Endothelial cell (in vitro differentiated cells): ENCODE data around the gene PANK3. TPM values are rescaled to one million over a fixed set of nuclear protein-coding genes. Genes with fewer than 3 reads are reported as not detected.

Source experiments
- DNase-seq: peaks from one replicate; pipeline ENCODE4 v3.0.0; 2021; ENCODE audit warnings: low spot score
- H3K27ac Mint-ChIP-seq: one replicate; pipeline ENCODE4 v1.8.0; 2021; ENCODE audit warnings: mixed read lengths, inconsistent platforms; ENCODE audit not compliant: unreplicated experiment
- H3K27me3 Mint-ChIP-seq: one replicate; pipeline ENCODE4 v1.8.0; 2021; ENCODE audit warnings: mild to moderate bottlenecking, moderate library complexity, mixed read lengths, inconsistent platforms; ENCODE audit not compliant: unreplicated experiment
- H3K36me3 Mint-ChIP-seq: one replicate; pipeline ENCODE4 v1.8.0; 2021; ENCODE audit warnings: mild to moderate bottlenecking, low read depth, mixed read lengths, inconsistent platforms; ENCODE audit not compliant: unreplicated experiment
- H3K4me1 Mint-ChIP-seq: one replicate; pipeline ENCODE4 v1.8.0; 2021; ENCODE audit warnings: mild to moderate bottlenecking, mixed read lengths, inconsistent platforms; ENCODE audit not compliant: unreplicated experiment
- H3K4me3 Mint-ChIP-seq: one replicate; pipeline ENCODE4 v1.8.0; 2021; ENCODE audit warnings: mild to moderate bottlenecking, mixed read lengths, inconsistent platforms; ENCODE audit not compliant: unreplicated experiment
- H3K9me3 Mint-ChIP-seq: one replicate; pipeline ENCODE4 v1.8.0; 2021; ENCODE audit warnings: mixed read lengths, inconsistent platforms; ENCODE audit not compliant: unreplicated experiment
- microRNA-seq: library from miRNA; unstranded; fragments of <30 nt; microRNA quantifications from one replicate; pipeline ENCODE4, GENCODE V29; 2020; ENCODE audit not compliant: unreplicated experiment
- total RNA-seq: library from RNA; stranded (reverse); fragmentation: NEBNext Ultra II Directional; extraction: Animal tissue kit (Norgen Biotek cat#: 25700); gene quantifications from one replicate; pipeline ENCODE4 v1.2.1, GENCODE V29; 2021; ENCODE audit not compliant: unreplicated experiment
- TF ChIP-seq, protein P1 (sequence below): fragments of 200-600 bp; sonication (generic); IDR thresholded peaks from one replicate; pipeline ENCODE4 v1.5.0; 2021; ENCODE audit warnings: antibody characterized with exemption; ENCODE audit not compliant: unreplicated experiment

The PANK3 gene
- total RNA-seq, 1 donor from 2014 or later: 103 TPM

DNA sequence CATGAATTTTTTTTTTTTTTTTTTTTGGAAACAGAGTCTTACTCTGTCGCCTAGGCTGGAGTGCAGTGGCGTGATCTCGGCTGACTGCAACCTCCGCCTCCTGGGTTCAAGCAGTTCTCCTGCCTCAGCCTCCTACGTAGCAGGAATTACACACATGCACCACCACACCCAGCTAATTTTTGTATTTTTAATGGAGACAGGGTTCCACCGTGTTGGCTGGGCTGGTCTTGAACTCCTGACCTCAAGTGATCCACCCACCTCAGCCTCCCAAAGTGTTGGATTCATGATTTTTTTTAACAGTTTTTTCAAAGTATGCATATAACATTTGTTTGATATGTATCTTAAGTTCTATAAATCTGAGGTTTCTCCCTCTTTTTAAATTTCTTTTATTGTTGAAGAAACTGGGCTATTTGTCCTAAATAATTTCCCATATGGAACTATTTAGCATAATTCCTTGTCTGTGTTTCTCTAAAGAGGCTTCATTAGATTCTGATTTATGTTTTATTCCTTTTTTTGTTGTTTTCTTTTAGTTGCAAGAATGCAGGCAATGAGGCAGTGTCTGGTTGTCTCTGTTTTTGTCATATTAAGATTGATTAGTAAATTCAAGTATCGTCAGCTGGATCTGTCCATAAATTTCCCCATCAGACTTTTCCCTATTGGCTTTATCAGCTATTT is 76.5 kb downstream of the PANK3 start:
- Mint-ChIP-seq H3K27me3 (no peaks in the 10 kb centered on the region), H3K4me3 (peak overlapping the region; percentile 11), H3K4me1 (no peaks in the 10 kb centered on the region), H3K36me3 (peaks cover 20% of the 10 kb centered on the region), H3K9me3 (no peaks in the 10 kb centered on the region), H3K27ac (no peak overlapping the region)
- no peak for DNase-seq
- TF ChIP-seq, protein P1, sequence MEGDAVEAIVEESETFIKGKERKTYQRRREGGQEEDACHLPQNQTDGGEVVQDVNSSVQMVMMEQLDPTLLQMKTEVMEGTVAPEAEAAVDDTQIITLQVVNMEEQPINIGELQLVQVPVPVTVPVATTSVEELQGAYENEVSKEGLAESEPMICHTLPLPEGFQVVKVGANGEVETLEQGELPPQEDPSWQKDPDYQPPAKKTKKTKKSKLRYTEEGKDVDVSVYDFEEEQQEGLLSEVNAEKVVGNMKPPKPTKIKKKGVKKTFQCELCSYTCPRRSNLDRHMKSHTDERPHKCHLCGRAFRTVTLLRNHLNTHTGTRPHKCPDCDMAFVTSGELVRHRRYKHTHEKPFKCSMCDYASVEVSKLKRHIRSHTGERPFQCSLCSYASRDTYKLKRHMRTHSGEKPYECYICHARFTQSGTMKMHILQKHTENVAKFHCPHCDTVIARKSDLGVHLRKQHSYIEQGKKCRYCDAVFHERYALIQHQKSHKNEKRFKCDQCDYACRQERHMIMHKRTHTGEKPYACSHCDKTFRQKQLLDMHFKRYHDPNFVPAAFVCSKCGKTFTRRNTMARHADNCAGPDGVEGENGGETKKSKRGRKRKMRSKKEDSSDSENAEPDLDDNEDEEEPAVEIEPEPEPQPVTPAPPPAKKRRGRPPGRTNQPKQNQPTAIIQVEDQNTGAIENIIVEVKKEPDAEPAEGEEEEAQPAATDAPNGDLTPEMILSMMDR: no peak

Small RNA genes within 50 kb of the gene (microRNA-seq; reads per million reads assigned to microRNA genes)
- not detected for gene MIR103A1
- not detected for gene MIR103B1

Other genes with a start within 250 kb of the PANK3 start
- gene RARS1, start 92.9 kb downstream of the PANK3 start, total RNA-seq: 88.5 TPM
- 0.51 TPM for gene FBLL1, start 50.1 kb downstream of the PANK3 start, total RNA-seq